ENCODE results near the gene ARPC5L.
"Not testable (repeated sequence)": the region's sequence is repeated elsewhere in the genome, so short reads cannot be mapped to it uniquely, and the experiment has no call there.

Gene ARPC5L

DNA sequence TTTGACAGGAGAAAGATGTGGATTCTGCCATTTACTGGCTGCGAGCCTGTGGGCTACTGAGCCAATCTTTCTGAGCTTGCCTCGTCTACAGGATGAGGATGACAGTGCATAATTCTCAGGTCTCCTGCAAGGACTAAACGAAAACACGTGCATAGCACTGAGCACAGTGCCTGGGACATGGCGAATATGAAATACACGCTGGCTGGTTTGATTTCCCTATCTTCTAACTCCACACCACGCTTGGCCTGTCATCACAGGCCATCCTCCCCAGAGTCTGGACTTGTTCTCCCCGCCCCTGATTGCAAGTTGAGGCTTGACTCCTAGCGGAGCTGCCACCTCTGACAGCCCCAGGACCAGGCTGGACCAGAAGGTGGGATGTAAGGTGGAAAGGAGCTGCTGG is 37.9 kb downstream of the ARPC5L start:
- TF ChIP-seq, protein P1, sequence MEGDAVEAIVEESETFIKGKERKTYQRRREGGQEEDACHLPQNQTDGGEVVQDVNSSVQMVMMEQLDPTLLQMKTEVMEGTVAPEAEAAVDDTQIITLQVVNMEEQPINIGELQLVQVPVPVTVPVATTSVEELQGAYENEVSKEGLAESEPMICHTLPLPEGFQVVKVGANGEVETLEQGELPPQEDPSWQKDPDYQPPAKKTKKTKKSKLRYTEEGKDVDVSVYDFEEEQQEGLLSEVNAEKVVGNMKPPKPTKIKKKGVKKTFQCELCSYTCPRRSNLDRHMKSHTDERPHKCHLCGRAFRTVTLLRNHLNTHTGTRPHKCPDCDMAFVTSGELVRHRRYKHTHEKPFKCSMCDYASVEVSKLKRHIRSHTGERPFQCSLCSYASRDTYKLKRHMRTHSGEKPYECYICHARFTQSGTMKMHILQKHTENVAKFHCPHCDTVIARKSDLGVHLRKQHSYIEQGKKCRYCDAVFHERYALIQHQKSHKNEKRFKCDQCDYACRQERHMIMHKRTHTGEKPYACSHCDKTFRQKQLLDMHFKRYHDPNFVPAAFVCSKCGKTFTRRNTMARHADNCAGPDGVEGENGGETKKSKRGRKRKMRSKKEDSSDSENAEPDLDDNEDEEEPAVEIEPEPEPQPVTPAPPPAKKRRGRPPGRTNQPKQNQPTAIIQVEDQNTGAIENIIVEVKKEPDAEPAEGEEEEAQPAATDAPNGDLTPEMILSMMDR (conservative IDR thresholded peaks at IDR 0.05) = no peak
- H3K27ac ChIP-seq = no peak overlapping the region

DNA sequence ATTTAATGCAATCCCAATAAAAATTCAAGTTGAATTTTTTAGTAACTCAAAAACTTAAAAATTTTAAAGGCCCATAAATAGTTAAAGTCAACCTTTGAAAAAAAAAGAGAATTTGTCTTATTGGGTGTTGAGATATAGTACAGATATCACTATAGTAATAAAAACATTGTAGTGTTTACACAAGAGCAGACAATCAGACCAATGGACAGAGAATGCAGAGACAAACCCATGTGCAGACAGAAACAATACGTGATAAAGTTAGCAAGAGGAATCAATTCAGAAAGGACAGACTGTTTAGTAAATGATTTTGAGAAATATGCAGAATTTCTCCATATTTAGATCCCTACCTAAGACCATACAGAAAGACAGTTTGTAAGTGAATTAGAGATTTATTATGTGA is 45.0 kb downstream of the ARPC5L start:
- TF ChIP-seq, protein P1 (conservative IDR thresholded peaks at IDR 0.05) = no peak
- H3K27ac ChIP-seq = peak overlapping the region; percentile 42

DNA sequence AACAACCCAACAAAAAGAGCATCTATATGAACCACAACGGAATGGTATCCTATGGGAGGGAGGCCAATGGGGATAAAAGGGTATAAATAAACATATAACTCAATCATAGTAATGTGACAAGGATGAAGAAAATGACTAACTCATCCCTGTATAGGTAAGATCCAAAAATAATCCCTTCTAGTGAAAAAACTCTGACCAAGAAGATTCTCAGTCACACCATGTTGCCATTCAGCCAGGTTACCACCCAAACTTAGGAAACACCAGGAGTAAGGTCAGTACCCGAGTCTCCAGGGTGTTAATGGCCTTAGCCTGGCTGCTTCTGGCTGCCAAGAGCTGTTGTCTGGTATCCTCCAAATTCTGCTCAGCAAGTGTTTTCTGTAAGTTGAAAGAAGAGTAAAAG is 46.2 kb downstream of the ARPC5L start:
- peak overlapping the region; percentile 6; the same call in 1 of the 2 replicates for H3K27ac ChIP-seq
- TF ChIP-seq, protein P1 (conservative IDR thresholded peaks at IDR 0.05) = no peak

DNA sequence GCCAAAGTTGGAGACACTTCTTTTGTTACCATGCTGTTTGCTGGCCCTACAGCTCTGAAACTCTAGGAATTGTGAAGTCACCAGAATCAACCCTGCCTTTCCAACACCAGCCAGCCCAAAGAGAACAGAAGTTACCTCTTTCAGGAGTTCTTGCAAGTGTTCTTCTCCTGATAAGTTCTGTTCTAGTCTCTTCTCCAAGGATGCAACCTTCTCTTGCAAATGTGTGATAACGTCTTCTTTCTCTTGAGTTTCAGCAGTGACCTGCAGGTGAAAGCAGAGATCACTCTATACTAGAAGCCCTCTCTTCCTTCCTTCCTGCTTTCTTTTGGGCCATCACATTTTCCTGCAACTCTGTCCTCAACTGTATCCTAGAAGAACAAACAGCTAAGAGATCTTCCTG is 49.8 kb downstream of the ARPC5L start:
- TF ChIP-seq, protein P1 (conservative IDR thresholded peaks at IDR 0.05) = no peak
- no peak overlapping the region for H3K27ac ChIP-seq

DNA sequence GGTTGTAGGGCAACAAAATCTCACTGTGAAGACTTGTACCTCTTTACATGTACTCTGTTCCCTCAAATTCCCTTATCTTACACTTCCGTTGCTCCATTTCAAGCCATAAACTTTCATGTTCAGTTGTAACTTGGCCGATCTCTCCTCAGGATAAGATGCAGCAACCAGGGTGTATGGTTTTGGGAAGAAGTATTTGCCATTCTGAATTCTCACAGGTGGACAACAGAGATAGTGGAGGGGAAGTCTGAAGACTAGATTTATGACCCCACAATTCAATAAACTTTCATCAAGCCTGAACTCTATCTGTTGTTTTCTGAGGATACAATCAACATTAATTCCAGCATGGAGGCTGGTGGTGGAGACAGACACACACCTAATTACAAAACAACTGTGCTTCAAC is 51.4 kb downstream of the ARPC5L start:
- TF ChIP-seq, protein P1 (conservative IDR thresholded peaks at IDR 0.05) = no peak
- H3K27ac ChIP-seq = no peak overlapping the region

DNA sequence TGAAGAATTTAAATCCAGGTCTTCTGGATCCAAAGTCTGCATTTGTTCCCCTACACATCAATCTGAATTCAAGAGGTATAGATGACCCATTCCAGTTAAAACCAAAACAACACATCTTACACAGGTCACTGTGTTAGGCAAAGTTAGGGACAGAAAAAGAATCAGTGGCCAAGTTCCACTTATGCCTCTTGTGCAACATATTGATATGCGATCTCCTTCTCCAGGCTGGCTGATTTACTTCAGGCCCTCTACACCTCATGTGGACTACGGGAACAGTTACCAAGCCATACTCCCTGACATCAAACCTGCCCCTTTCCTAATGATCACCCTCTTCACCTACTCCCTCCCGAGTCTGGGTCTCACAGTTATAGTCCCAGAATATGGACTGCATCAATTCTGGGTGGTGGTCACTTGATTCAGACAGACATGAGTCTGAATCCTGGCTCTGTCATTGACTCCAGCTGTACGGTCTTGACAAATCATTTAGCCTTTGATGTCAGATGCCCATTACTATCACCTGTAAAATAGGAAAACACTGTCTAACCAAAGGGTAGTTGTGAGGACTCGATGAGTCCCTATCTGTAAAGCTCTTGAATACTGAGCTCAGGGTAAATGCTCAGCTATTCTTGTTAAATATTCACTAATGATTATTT is 52.9 kb downstream of the ARPC5L start:
- TF ChIP-seq, protein P1 (conservative IDR thresholded peaks at IDR 0.05) = no peak
- H3K27ac ChIP-seq = no peak overlapping the region

DNA sequence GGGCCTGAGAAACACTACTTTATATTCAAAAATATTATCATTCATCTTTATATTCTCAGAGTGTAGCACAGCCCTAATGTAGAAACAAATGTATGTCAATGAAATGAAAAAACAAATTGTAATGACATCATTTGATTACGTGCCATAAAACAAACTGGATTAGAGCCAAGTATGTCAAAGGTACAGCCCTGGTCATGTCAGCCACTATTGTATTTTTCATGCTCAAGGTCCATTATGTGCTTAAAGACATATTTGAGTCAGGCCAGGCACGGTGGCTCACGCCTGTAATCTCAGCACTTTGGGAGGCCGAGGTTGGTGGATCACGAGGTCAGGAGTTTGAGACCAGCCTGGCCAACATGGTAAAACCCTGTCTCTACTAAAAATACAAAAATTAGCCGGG is 58.5 kb downstream of the ARPC5L start:
- H3K27ac ChIP-seq = not testable (repeated sequence)
